B cell (primary cell): Measurements from ENCODE around the gene MAPKAP1. TPM values are rescaled to one million over a fixed set of nuclear protein-coding genes. Genes with fewer than 3 reads are reported as not detected.

Experiments
- ATAC-seq: fragments of 200-7000 bp; cut with Tn5 transposase; one replicate; pipeline ENCODE4 v1.10.0; 2021; ENCODE audit warnings: low read depth, mild to moderate bottlenecking, moderate number of reproducible peaks, moderate library complexity
- CTCF ChIA-PET: fragments of 350-600 bp; sonication (Branson Sonifier 250); formaldehyde crosslinking; loops from one replicate; lab custom pipeline; 2021; ENCODE audit warnings: antibody characterized with exemption, inconsistent platforms; lab: Charles Lee
- POLR2A ChIA-PET: fragments of 350-600 bp; sonication (Branson Sonifier 250); formaldehyde crosslinking; loops from one replicate; lab custom pipeline; 2021; ENCODE audit warnings: antibody characterized with exemption; lab: Charles Lee
- DNase-seq: peaks from one replicate; pipeline ENCODE4 v3.0.0; 2013
- H2AFZ ChIP-seq: 2 replicates; pipeline ENCODE4 v1.6.1; 2012; ENCODE audit warnings: mild to moderate bottlenecking, low read depth, low read length; ENCODE audit not compliant: insufficient read depth, poor library complexity, severe bottlenecking
- H3K27ac ChIP-seq, 2 donors: 1 replicate in 1 of 2; 2 replicates in 1 of 2; pipeline ENCODE4 v1.5.1; 2012 to 2013; ENCODE audit warnings: low read length in 2 of 2, mild to moderate bottlenecking in 2 of 2, moderate library complexity in 1 of 2
- H3K27me3 ChIP-seq, 4 experiments: fragments of 200-600 bp in 1 of 4; sonication (generic) in 1 of 4; replicated peaks in 1 of 4; 1 replicate in 2 of 4; 2 replicates in 2 of 4; pipeline versions ENCODE4 v1.6.1 to v1.7.0; 2013 to 2016; ENCODE audit warnings: low read length in 3 of 4, mild to moderate bottlenecking in 2 of 4, mixed read lengths in 1 of 4, moderate library complexity in 1 of 4; ENCODE audit not compliant: insufficient read depth in 4 of 4, control insufficient read depth in 3 of 4; ENCODE audit errors: control extremely low read depth in 1 of 4
- H3K36me3 ChIP-seq, 2 experiments: replicated peaks in 1 of 2; 1 replicate in 1 of 2; 2 replicates in 1 of 2; pipeline versions ENCODE4 v1.6.1 to v1.7.1; 2013; ENCODE audit warnings: low read length in 1 of 2; ENCODE audit not compliant: insufficient read depth in 2 of 2, control insufficient read depth in 1 of 2; ENCODE audit errors: control extremely low read depth in 1 of 2, extremely low read depth in 1 of 2
- H3K4me1 ChIP-seq, 2 donors: fragments of 200-600 bp in 1 of 2; sonication (generic) in 1 of 2; 1 replicate in 1 of 2; 2 replicates in 1 of 2; pipeline versions ENCODE4 v1.5.1 to v1.6.1; 2013 to 2017; ENCODE audit warnings: low read length in 2 of 2; ENCODE audit not compliant: control insufficient read depth in 2 of 2, insufficient read depth in 2 of 2
- H3K4me2 ChIP-seq: replicated peaks from 2 replicates; pipeline ENCODE3; 2012; ENCODE audit warnings: mild to moderate bottlenecking, low read depth, low read length; ENCODE audit not compliant: poor library complexity, severe bottlenecking
- H3K4me3 ChIP-seq, 5 experiments: fragments of 200-600 bp in 1 of 5; sonication (generic) in 1 of 5; 1 replicate in 3 of 5; 2 replicates in 2 of 5; pipeline versions ENCODE4 v1.5.1 to v1.7.0; 2011 to 2016; ENCODE audit warnings: low read length in 4 of 5, mild to moderate bottlenecking in 4 of 5, low read depth in 2 of 5, control low read depth in 1 of 5, moderate library complexity in 1 of 5; ENCODE audit not compliant: insufficient read depth in 1 of 5; ENCODE audit errors: control extremely low read depth in 1 of 5, extremely low read depth in 1 of 5
- H3K79me2 ChIP-seq: fragments of 200-600 bp; sonication (generic); one replicate; pipeline ENCODE4 v1.6.0; 2016; ENCODE audit warnings: low read length; ENCODE audit not compliant: control insufficient read depth, insufficient read depth
- H3K9ac ChIP-seq: fragments of 200-600 bp; sonication (generic); 2 replicates; pipeline ENCODE4 v1.6.1; 2017; ENCODE audit warnings: mild to moderate bottlenecking, low read length, moderate library complexity
- H3K9me3 ChIP-seq, 3 donors: one replicate each; pipeline versions ENCODE4 v1.6.1 to v1.7.1; 2013; ENCODE audit warnings: low read length in 2 of 3; ENCODE audit not compliant: control insufficient read depth in 2 of 3, insufficient read depth in 1 of 3; ENCODE audit errors: control extremely low read depth in 1 of 3
- H4K20me1 ChIP-seq: 2 replicates; pipeline ENCODE4 v1.6.0; 2012; ENCODE audit warnings: mild to moderate bottlenecking, low read length; ENCODE audit not compliant: insufficient read depth, control insufficient read depth, poor library complexity, severe bottlenecking
- H3K27ac Mint-ChIP-seq: one replicate; pipeline ENCODE4 v1.8.0; 2021; ENCODE audit warnings: mixed read lengths
- H3K27me3 Mint-ChIP-seq: one replicate; pipeline ENCODE4 v1.8.0; 2021; ENCODE audit warnings: mixed read lengths
- H3K4me1 Mint-ChIP-seq: one replicate; pipeline ENCODE4 v1.8.0; 2021; ENCODE audit warnings: mixed read lengths
- H3K4me3 Mint-ChIP-seq: one replicate; pipeline ENCODE4 v1.8.0; 2021; ENCODE audit warnings: mixed read lengths
- H3K9me3 Mint-ChIP-seq: one replicate; pipeline ENCODE4 v1.8.0; 2022; ENCODE audit warnings: mixed read lengths; ENCODE audit not compliant: insufficient read depth
- CTCF ChIP-seq: fragments of 200-600 bp; IDR thresholded peaks from one replicate; pipeline ENCODE4 v1.8.0; 2022; ENCODE audit warnings: antibody characterized with exemption, mild to moderate bottlenecking
- EZH2 ChIP-seq: IDR thresholded peaks from 2 replicates; pipeline ENCODE4 v1.6.1; 2012; ENCODE audit warnings: borderline replicate concordance, low read depth, mild to moderate bottlenecking, moderate library complexity, low read length; ENCODE audit not compliant: insufficient read depth, poor library complexity, severe bottlenecking
- WGBS: methylation state at CpG from one replicate; pipeline ENCODE4 v1.1.5; 2013; ENCODE audit warnings: missing lambda C conversion rate; ENCODE audit not compliant: insufficient coverage; 5-methylcytosine and 5-hydroxymethylcytosine counted together
- intact Hi-C: fragments of 100-400 bp; cut with micrococcal nuclease; formaldehyde crosslinking; loops from one replicate; pipeline ENCODE4 v1.10.0; 2022
- polyA plus RNA-seq: library from polyadenylated mRNA; depleted of rRNA; stranded (reverse); fragments of >200 nt; gene quantifications from 2 replicates; pipeline ENCODE4 v1.2.3, GENCODE V29; 2012
- total RNA-seq, 2 donors: library from RNA; stranded (reverse); fragments of 120-200 nt in 1 of 2; gene quantifications; 1 replicate in 1 of 2; 2 replicates in 1 of 2; pipeline versions ENCODE4 v1.2.3 to v1.2.4, GENCODE V29; 2013 to 2022

MAPKAP1 gene
- total and polyA plus RNA-seq, 2 donors (not counting 1 experiment from before 2014, with no cell fraction given): 51.6 to 62.4 TPM

DNA sequence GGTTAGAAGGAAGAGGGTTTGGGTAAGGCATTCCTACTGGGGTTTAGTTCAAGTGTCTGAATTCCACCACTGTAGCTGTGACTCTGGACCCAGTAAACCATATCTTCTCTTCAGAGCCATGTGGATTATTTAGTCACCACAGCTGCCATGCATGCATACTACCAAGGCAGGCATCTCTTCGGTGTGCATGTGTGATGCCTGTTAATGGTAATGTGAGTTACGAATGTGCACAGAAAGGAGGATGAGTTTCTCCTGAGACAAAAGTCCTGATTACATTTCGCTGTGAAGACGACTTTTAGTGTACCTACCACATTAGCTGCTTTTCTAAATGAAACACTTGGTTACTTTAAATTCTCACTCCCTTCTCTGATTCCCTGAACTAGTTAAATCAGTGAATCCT lies 49.5 kb upstream of the MAPKAP1 start:
- Mint-ChIP-seq H3K9me3 (no peaks in the 10 kb centered on the region), H3K4me1 (peaks cover 31% of the 10 kb centered on the region), H3K27ac (no peak overlapping the region), H3K27me3 (no peaks in the 10 kb centered on the region), H3K4me3 (no peak overlapping the region)
- Histone ChIP-seq H3K4me3 (no peak overlapping the region), H3K4me2 (no peak overlapping the region), H3K9me3 (no peaks in the 10 kb centered on the region), H3K4me1 (peaks cover 9 to 14% of the 10 kb centered on the region in 2 donors), H3K9ac (no peak overlapping the region), H3K79me2 (peaks cover 57% of the 10 kb centered on the region), H2AFZ (no peak overlapping the region), H4K20me1 (no peaks in the 10 kb centered on the region), H3K27ac (no peak overlapping the region), H3K27me3 (no peaks in the 10 kb centered on the region), H3K36me3 (no peaks in the 10 kb centered on the region)
- ATAC-seq: no peak
- WGBS: 70% methylated on average over 2 of the region's 4 CpGs
- DNase-seq: no peak
- TF ChIP-seq EZH2 (no peak), CTCF (no peak)
- ChIA-PET POLR2A (no interaction called here), CTCF (interaction anchor here (0.6 to 1.4 kb wide), 3 partner anchors 13 to 336 kb away, joined by 3 to 4 read pairs (median 3); no protein-coding TSS in a partner anchor)
- intact Hi-C loops: no loop called here

DNA sequence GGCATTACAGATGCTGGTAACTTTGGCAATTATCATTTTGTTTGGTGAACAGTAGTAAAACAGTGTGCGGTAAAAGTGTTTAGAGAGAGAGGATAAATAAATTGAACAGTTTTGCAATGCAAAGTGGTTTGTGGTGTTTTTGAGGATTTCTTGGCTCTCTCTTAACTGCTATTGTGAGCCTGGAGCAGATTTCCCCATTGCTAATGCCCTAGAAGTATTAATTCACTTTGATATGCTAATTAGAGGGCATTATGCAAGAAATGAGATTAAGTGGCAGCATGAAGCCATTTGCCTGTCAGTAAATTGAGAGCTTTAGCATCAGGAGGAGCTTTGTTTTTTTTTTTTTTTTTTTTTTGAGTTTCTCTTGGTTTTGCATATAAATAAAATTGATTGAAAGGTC lies 48.3 kb upstream of the MAPKAP1 start:
- Histone ChIP-seq H3K9me3 (no peaks in the 10 kb centered on the region), H4K20me1 (no peaks in the 10 kb centered on the region), H3K36me3 (no peaks in the 10 kb centered on the region), H3K4me3 (no peak overlapping the region), H2AFZ (no peak overlapping the region), H3K27ac (no peak overlapping the region), H3K27me3 (no peaks in the 10 kb centered on the region), H3K9ac (no peak overlapping the region), H3K4me1 (peaks cover 9 to 14% of the 10 kb centered on the region in 2 donors), H3K79me2 (peaks cover 60% of the 10 kb centered on the region), H3K4me2 (no peak overlapping the region)
- Mint-ChIP-seq H3K4me1 (peaks cover 37% of the 10 kb centered on the region), H3K4me3 (no peak overlapping the region), H3K27ac (no peak overlapping the region), H3K9me3 (no peaks in the 10 kb centered on the region), H3K27me3 (no peaks in the 10 kb centered on the region)
- TF ChIP-seq CTCF (no peak), EZH2 (no peak)
- ChIA-PET CTCF (interaction anchor here (1.3 to 1.4 kb wide), 3 partner anchors 15 to 197 kb away, joined by 3 read pairs; no protein-coding TSS in a partner anchor), POLR2A (no interaction called here)
- WGBS: 100% methylated on average over 1 of the region's 1 CpG
- ATAC-seq (no peak), DNase-seq (no peak)
- intact Hi-C loops: no loop called here
